Activated CD8-positive, alpha-beta memory T cell treated with anti-CD3 and anti-CD28 coated beads, Interleukin-2, amount 50 U/mL, for 1 hour (primary cell): ENCODE measurements around the gene EPB41L5.
"Not testable (repeated sequence)": the region's sequence is repeated elsewhere in the genome, so short reads cannot be mapped to it uniquely, and the experiment has no call there.

Experiments used
- DNase-seq: peaks from one replicate; pipeline ENCODE4 v3.0.0-alpha.2; 2020; ENCODE audit errors: extremely low read depth

The EPB41L5 gene

GRCh38 chr2:120141300-120142069 lies 128.6 kb downstream of the EPB41L5 start:
- no peak for DNase-seq

GRCh38 chr2:120142528-120143219 lies 129.8 kb downstream of the EPB41L5 start:
- no peak for DNase-seq

- no peak for DNase-seq
Measured at GRCh38 chr2:120148229-120148628, 135.4 kb downstream of the EPB41L5 start.

- no peak for DNase-seq
Measured at GRCh38 chr2:120148669-120149068, 135.8 kb downstream of the EPB41L5 start.

GRCh38 chr2:120149406-120149805 lies 136.5 kb downstream of the EPB41L5 start:
- DNase-seq = no peak

GRCh38 chr2:120150040-120150482 lies 137.2 kb downstream of the EPB41L5 start:
- DNase-seq = no peak

- DNase-seq = no peak
Measured at GRCh38 chr2:120155308-120155707, 142.4 kb downstream of the EPB41L5 start.

GRCh38 chr2:120158658-120159057 lies 145.8 kb downstream of the EPB41L5 start:
- DNase-seq = not testable (repeated sequence)

GRCh38 chr2:120161190-120161589 lies 148.3 kb downstream of the EPB41L5 start:
- no peak for DNase-seq

- no peak for DNase-seq
Measured at GRCh38 chr2:120162716-120163115, 149.8 kb downstream of the EPB41L5 start.

- DNase-seq = no peak
Measured at GRCh38 chr2:120167272-120167671, 154.4 kb downstream of the EPB41L5 start.

- no peak for DNase-seq
Measured at GRCh38 chr2:120169020-120169419, 156.1 kb downstream of the EPB41L5 start.

- DNase-seq = no peak
Measured at GRCh38 chr2:120174963-120175581, 162.2 kb downstream of the EPB41L5 start.

- no peak for DNase-seq
Measured at GRCh38 chr2:120176526-120176925, 163.6 kb downstream of the EPB41L5 start.

GRCh38 chr2:120177001-120177621 lies 164.2 kb downstream of the EPB41L5 start:
- peak; percentile 53 for DNase-seq

GRCh38 chr2:120177973-120178372 lies 165.1 kb downstream of the EPB41L5 start:
- no peak for DNase-seq

- no peak for DNase-seq
Measured at GRCh38 chr2:120179396-120179795, 166.5 kb downstream of the EPB41L5 start.

GRCh38 chr2:120180066-120180465 lies 167.2 kb downstream of the EPB41L5 start:
- DNase-seq = no peak

- DNase-seq = no peak
Measured at GRCh38 chr2:120182019-120182560, 169.2 kb downstream of the EPB41L5 start.

- no peak for DNase-seq
Measured at GRCh38 chr2:120189189-120189588, 176.3 kb downstream of the EPB41L5 start.

GRCh38 chr2:120192280-120192679 lies 179.4 kb downstream of the EPB41L5 start:
- no peak for DNase-seq

GRCh38 chr2:120195553-120195952 lies 182.7 kb downstream of the EPB41L5 start:
- no peak for DNase-seq
